ENCODE data around the gene CENPX.

Gene CENPX

DNA sequence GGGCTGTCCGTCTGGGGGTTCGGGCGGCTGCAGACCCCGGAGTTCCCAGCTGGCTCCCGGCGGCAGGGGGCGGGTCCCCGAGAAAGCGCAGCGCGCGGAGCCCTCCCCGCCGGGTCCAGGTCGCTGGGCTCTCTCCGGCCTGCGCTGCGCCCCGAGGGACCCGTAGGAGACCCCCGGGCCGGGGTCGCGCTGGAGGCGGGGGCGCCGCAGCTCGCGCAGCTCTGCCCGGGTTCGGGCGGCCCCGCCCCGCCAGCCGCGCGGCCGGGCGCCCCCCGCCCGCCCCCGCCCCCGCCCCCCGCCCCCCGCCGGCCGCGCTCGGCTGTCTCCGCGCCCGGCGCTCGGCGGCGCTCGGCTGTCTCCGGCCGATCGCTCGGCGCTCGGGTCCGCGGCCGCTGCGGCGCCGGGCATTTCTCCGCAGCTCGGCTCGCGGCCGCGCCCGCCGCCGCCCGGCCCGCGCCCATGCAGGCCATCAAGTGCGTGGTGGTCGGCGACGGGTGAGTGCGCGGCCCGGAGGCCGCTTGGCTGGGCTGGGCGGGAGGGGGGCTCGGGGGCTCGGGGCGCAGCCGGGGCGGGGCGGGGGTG is 8.7 kb upstream of the CENPX start, which contains the start of gene RAC3:
Gene RAC3 (plus strand): TSS at position 376 of the 582 bp plus-strand sequence. CDS start 84 bp downstream, at position 460.
- TF ChIP-seq ZFP30 (CRISPR knock-in tag; IDR thresholded peaks at IDR 0.05) = no peak
- no peak for TF ChIP-seq ZNF70 (CRISPR knock-in tag; IDR thresholded peaks at IDR 0.05)
- no peak for TF ChIP-seq ARNTL (CRISPR knock-in tag; IDR thresholded peaks at IDR 0.05; ENCODE audit: borderline replicate concordance, low read depth)
- TF ChIP-seq GLIS3 (CRISPR knock-in tag; IDR thresholded peaks at IDR 0.05) = no peak
- TF ChIP-seq ESRRG (CRISPR knock-in tag; IDR thresholded peaks at IDR 0.05) = no peak
- no peak for TF ChIP-seq ZNF565 (CRISPR knock-in tag; conservative IDR thresholded peaks at IDR 0.05; ENCODE audit: low read depth)
- TF ChIP-seq, protein P1, sequence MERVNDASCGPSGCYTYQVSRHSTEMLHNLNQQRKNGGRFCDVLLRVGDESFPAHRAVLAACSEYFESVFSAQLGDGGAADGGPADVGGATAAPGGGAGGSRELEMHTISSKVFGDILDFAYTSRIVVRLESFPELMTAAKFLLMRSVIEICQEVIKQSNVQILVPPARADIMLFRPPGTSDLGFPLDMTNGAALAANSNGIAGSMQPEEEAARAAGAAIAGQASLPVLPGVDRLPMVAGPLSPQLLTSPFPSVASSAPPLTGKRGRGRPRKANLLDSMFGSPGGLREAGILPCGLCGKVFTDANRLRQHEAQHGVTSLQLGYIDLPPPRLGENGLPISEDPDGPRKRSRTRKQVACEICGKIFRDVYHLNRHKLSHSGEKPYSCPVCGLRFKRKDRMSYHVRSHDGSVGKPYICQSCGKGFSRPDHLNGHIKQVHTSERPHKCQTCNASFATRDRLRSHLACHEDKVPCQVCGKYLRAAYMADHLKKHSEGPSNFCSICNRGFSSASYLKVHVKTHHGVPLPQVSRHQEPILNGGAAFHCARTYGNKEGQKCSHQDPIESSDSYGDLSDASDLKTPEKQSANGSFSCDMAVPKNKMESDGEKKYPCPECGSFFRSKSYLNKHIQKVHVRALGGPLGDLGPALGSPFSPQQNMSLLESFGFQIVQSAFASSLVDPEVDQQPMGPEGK (CRISPR knock-in tag; IDR thresholded peaks at IDR 0.05; ENCODE audit: borderline replicate concordance) = no peak
- no peak for TF ChIP-seq TOX (CRISPR knock-in tag; IDR thresholded peaks at IDR 0.05; ENCODE audit: borderline replicate concordance)
- TF ChIP-seq ZNF8 (CRISPR knock-in tag; IDR thresholded peaks at IDR 0.05) = no peak
- TF ChIP-seq TSHZ2 (CRISPR knock-in tag; IDR thresholded peaks at IDR 0.05) = no peak
- no peak for TF ChIP-seq ZFP3 (CRISPR knock-in tag; IDR thresholded peaks at IDR 0.05)
- no peak for TF ChIP-seq OSR1 (CRISPR knock-in tag; IDR thresholded peaks at IDR 0.05)
- no peak for TF ChIP-seq RARB (CRISPR knock-in tag; IDR thresholded peaks at IDR 0.05)
- TF ChIP-seq ZC3H10 (CRISPR knock-in tag; IDR thresholded peaks at IDR 0.05) = no peak
- no peak for TF ChIP-seq ISL1 (CRISPR knock-in tag; IDR thresholded peaks at IDR 0.05)
- no peak for TF ChIP-seq TCF4 (CRISPR knock-in tag; IDR thresholded peaks at IDR 0.05; ENCODE audit: borderline replicate concordance)
- TF ChIP-seq CREB5 (CRISPR knock-in tag; IDR thresholded peaks at IDR 0.05; ENCODE audit: low read depth) = no peak
- no peak for TF ChIP-seq CSDC2 (CRISPR knock-in tag; IDR thresholded peaks at IDR 0.05)
- ATAC-seq = peak; percentile 17

- TF ChIP-seq ZNF70 (CRISPR knock-in tag; IDR thresholded peaks at IDR 0.05) = no peak
- TF ChIP-seq RARB (CRISPR knock-in tag; IDR thresholded peaks at IDR 0.05) = no peak
- no peak for TF ChIP-seq ZNF565 (CRISPR knock-in tag; conservative IDR thresholded peaks at IDR 0.05; ENCODE audit: low read depth)
- no peak for TF ChIP-seq TSHZ2 (CRISPR knock-in tag; IDR thresholded peaks at IDR 0.05)
- TF ChIP-seq GLIS3 (CRISPR knock-in tag; IDR thresholded peaks at IDR 0.05) = no peak
- no peak for TF ChIP-seq POU6F1 (CRISPR knock-in tag; IDR thresholded peaks at IDR 0.05; ENCODE audit: borderline replicate concordance, low read depth)
- no peak for TF ChIP-seq ESRRG (CRISPR knock-in tag; IDR thresholded peaks at IDR 0.05)
- TF ChIP-seq PPARA (CRISPR knock-in tag; IDR thresholded peaks at IDR 0.05; ENCODE audit: borderline replicate concordance) = no peak
- TF ChIP-seq ZFP30 (CRISPR knock-in tag; IDR thresholded peaks at IDR 0.05) = no peak
- no peak for TF ChIP-seq BACH2 (CRISPR knock-in tag; IDR thresholded peaks at IDR 0.05; ENCODE audit: borderline replicate concordance)
- TF ChIP-seq ZFP3 (CRISPR knock-in tag; IDR thresholded peaks at IDR 0.05) = no peak
- TF ChIP-seq, protein P2, sequence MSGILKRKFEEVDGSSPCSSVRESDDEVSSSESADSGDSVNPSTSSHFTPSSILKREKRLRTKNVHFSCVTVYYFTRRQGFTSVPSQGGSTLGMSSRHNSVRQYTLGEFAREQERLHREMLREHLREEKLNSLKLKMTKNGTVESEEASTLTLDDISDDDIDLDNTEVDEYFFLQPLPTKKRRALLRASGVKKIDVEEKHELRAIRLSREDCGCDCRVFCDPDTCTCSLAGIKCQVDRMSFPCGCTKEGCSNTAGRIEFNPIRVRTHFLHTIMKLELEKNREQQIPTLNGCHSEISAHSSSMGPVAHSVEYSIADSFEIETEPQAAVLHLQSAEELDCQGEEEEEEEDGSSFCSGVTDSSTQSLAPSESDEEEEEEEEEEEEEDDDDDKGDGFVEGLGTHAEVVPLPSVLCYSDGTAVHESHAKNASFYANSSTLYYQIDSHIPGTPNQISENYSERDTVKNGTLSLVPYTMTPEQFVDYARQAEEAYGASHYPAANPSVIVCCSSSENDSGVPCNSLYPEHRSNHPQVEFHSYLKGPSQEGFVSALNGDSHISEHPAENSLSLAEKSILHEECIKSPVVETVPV (CRISPR knock-in tag; IDR thresholded peaks at IDR 0.05) = no peak
- no peak for TF ChIP-seq OSR1 (CRISPR knock-in tag; IDR thresholded peaks at IDR 0.05)
- TF ChIP-seq ZNF8 (CRISPR knock-in tag; IDR thresholded peaks at IDR 0.05) = no peak
- no peak for TF ChIP-seq ARNTL (CRISPR knock-in tag; IDR thresholded peaks at IDR 0.05; ENCODE audit: borderline replicate concordance, low read depth)
- ATAC-seq = peak; percentile 91
Measured at GRCh38 chr17:82030470-82031302, 8.0 kb upstream of the CENPX start.
